GM12891 (cell line): ENCODE data around the gene ZNHIT2.

Source experiments
- POLR2A ChIP-seq: IDR thresholded peaks from 2 replicates; pipeline ENCODE4 v1.6.1; 2011; ENCODE audit warnings: low read depth, low read length, control low read depth
- POLR2AphosphoS5 ChIP-seq: IDR thresholded peaks from 2 replicates; pipeline ENCODE4 v1.6.1; 2011; ENCODE audit warnings: low read depth, low read length, control low read depth
- SPI1 ChIP-seq: IDR thresholded peaks from 2 replicates; pipeline ENCODE4 v1.6.1; 2011; ENCODE audit warnings: low read depth, low read length, control low read depth
- TAF1 ChIP-seq: IDR thresholded peaks from 2 replicates; pipeline ENCODE4 v1.6.1; 2011; ENCODE audit warnings: low read depth, low read length, control low read depth

DNA sequence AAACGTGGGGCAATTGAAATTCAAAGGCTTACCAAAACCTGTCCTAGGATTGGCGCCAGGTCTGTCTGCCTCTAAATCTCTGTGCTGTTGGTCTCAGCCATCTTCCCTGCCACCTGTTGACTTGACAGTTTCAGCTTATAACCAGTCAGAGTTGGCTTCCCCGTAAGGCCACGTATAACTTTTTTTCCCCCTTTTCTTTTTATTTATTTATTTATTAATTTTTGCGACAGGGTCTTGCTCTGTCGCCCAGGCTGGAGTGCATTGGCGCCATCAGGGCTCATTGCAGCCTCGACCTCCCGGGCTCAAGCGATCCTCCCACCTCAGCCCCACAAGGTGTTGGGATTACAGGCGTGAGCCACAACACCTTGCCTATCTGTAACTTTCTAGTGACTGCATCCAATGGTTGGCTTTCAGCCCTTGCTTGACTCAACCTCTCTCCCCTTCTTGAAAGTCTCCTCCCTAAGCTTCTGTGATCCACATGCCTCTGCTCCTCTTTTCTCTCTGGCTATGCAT lies 18.2 kb upstream of the ZNHIT2 start:
- no peak for TF ChIP-seq POLR2A
- TF ChIP-seq TAF1: no peak
- no peak for TF ChIP-seq POLR2AphosphoS5
- no peak for TF ChIP-seq SPI1
